Activated T-helper 17 cell treated with anti-CD3 and anti-CD28 coated beads, Interleukin-2, amount 50 U/mL, for 72 hours (primary cell): ENCODE results near the gene MROH9. TPM values are rescaled to one million over a fixed set of nuclear protein-coding genes. Genes with fewer than 3 reads are reported as not detected.
"Not testable (repeated sequence)": the region's sequence is repeated elsewhere in the genome, so short reads cannot be mapped to it uniquely, and the experiment has no call there.

Source experiments
- ATAC-seq: fragments of 150-1000 bp; cut with Tn5 transposase; replicated peaks from 2 replicates; pipeline ENCODE4 v1.10.0; 2021; ENCODE audit warnings: mild to moderate bottlenecking, moderate library complexity
- H3K27ac Mint-ChIP-seq: one replicate; pipeline ENCODE4 v1.8.0; 2022; ENCODE audit warnings: mixed read lengths
- H3K27me3 Mint-ChIP-seq: one replicate; pipeline ENCODE4 v1.8.0; 2022; ENCODE audit warnings: mixed read lengths
- H3K36me3 Mint-ChIP-seq: one replicate; pipeline ENCODE4 v1.8.0; 2022; ENCODE audit warnings: low read depth, mild to moderate bottlenecking, mixed read lengths
- H3K4me1 Mint-ChIP-seq: one replicate; pipeline ENCODE4 v1.8.0; 2022; ENCODE audit warnings: mixed read lengths
- H3K4me3 Mint-ChIP-seq: one replicate; pipeline ENCODE4 v1.8.0; 2022; ENCODE audit warnings: mild to moderate bottlenecking, mixed read lengths
- H3K9me3 Mint-ChIP-seq: one replicate; pipeline ENCODE4 v1.8.0; 2022; ENCODE audit warnings: mixed read lengths
- total RNA-seq, 2 donors: library from RNA; stranded (reverse); gene quantifications; one replicate each; pipeline ENCODE4 v1.2.3, GENCODE V29; 2022

The MROH9 gene, protein sequence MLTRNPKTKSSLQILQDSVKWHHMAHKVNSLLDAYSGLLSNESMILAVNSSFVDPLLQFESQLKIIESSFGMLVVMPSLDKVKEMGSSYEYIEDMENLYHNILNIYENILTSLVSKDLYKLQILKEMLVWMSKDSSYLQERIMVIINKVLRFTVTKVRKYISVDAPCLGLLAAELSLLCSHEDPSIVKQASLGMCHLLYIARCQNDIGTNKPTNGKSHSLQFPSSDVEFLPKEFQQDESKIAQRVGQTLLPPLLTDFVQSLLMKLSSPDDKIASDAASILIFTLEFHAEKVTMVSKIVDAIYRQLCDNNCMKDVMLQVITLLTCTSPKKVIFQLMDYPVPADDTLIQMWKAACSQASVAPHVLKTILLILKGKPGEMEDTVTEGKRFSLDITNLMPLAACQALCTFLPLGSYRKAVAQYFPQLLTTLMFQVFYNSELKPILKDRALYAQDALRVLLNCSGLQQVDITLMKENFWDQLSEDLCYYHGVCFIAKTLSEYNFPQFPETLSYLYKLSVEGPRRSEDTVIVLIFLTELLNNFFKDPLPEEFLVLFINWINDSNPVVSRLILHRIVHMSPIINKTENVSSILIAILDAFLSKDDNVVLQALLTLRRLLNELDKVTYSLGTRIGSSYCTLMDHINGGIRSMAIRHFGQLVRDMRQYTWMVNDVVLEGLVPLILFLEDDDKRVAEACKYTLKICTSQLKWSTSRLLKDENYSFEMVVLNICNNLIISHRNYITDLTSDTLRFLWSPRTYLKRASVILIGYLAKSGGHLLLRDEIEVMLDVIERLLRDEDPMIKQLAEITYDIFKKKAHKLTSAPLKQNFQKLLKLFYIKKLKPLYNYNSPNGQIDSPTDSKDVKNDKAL
- not detected for total RNA-seq

- Mint-ChIP-seq H3K27ac (no peak within 1 kb of the TSS), H3K9me3 (no peaks in the 10 kb centered on the region), H3K4me1 (no peaks in the 10 kb centered on the region), H3K36me3 (no peaks in the 10 kb centered on the region), H3K27me3 (peaks cover 7% of the 10 kb centered on the region), H3K4me3 (no peak within 1 kb of the TSS)
- no peak for ATAC-seq
Observed at GRCh38 chr1:170935231-170935630, at the start of gene MROH9. MROH9 (plus strand) TSS chr1:170935534; CDS start chr1:170945557, 10,023 bp downstream.

GRCh38 chr1:170885551-170885950 lies 49.8 kb upstream of the MROH9 start:
- Mint-ChIP-seq H3K27ac (no peak overlapping the region), H3K4me1 (no peaks in the 10 kb centered on the region), H3K4me3 (no peak overlapping the region), H3K36me3 (no peaks in the 10 kb centered on the region), H3K9me3 (no peaks in the 10 kb centered on the region), H3K27me3 (peaks cover 8% of the 10 kb centered on the region)
- ATAC-seq, result no peak

- Mint-ChIP-seq H3K36me3 (no peaks in the 10 kb centered on the region), H3K9me3 (no peaks in the 10 kb centered on the region), H3K27me3 (peaks cover 11% of the 10 kb centered on the region), H3K27ac (no peak overlapping the region), H3K4me1 (no peaks in the 10 kb centered on the region), H3K4me3 (no peak overlapping the region)
- ATAC-seq, result no peak
Observed at GRCh38 chr1:170886460-170886859, 48.9 kb upstream of the MROH9 start.

DNA sequence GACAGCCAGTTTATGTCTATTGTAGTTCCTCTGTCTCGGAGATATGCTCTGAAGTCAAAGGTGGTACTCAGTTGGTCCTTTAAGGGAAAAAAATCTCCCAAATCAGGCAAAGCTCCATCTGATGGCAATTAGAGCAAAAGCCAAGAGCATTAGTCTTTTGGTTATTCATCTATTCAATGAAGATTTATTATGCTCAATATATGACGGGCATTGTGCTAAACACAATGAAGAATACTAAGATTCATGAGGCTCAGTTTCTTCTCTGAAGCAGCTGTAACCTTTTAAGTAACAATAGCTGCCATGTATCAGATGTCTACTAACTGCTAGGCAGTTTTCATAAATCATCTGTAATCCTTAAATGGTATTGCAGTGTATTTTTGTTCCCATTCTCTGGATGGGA lies 47.6 kb upstream of the MROH9 start:
- Mint-ChIP-seq H3K27ac (no peak overlapping the region), H3K4me1 (no peaks in the 10 kb centered on the region), H3K36me3 (no peaks in the 10 kb centered on the region), H3K9me3 (no peaks in the 10 kb centered on the region), H3K27me3 (peaks cover 13% of the 10 kb centered on the region), H3K4me3 (no peak overlapping the region)
- ATAC-seq, result no peak

GRCh38 chr1:170891872-170892271 lies 43.5 kb upstream of the MROH9 start:
- no peaks in the 10 kb centered on the region for H3K36me3 Mint-ChIP-seq
- peaks cover 21% of the 10 kb centered on the region for H3K27me3 Mint-ChIP-seq
- H3K27ac Mint-ChIP-seq, result no peak overlapping the region
- H3K9me3 Mint-ChIP-seq, result no peaks in the 10 kb centered on the region
- no peak for ATAC-seq
- H3K4me3 Mint-ChIP-seq, result no peak overlapping the region
- no peaks in the 10 kb centered on the region for H3K4me1 Mint-ChIP-seq

DNA sequence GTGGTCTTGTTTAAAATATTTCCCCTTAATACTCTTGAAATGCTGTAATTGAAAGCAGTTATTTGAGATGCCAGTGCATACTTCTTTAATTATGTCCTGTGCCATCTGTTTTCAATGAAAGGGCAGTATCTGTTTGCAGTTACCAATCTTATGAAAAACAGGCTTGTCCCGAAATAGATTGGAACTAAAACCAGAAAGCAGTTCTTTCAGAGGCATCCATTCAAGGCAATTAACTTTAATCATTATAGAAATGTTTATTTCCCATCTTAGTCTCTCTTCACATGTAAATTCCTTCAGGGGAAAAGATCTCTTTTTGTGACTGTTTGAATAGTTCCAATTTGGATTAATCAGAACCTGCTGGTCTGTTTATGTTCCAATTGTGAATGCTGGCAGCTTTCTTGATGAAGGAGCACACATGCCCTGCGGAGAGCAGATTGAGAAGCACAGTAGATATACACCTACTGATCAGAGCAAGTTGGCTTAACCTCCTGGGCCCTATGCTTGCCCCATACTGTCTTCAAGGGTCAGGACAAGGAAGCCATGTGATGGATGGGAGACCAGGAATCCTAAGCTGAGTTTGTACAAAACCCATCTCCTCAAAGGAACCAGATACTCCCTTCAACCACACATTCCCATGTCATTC lies 41.6 kb upstream of the MROH9 start:
- Mint-ChIP-seq H3K27me3 (peaks cover 31% of the 10 kb centered on the region), H3K36me3 (no peaks in the 10 kb centered on the region), H3K9me3 (no peaks in the 10 kb centered on the region), H3K4me1 (no peaks in the 10 kb centered on the region), H3K27ac (no peak overlapping the region), H3K4me3 (no peak overlapping the region)
- no peak for ATAC-seq

DNA sequence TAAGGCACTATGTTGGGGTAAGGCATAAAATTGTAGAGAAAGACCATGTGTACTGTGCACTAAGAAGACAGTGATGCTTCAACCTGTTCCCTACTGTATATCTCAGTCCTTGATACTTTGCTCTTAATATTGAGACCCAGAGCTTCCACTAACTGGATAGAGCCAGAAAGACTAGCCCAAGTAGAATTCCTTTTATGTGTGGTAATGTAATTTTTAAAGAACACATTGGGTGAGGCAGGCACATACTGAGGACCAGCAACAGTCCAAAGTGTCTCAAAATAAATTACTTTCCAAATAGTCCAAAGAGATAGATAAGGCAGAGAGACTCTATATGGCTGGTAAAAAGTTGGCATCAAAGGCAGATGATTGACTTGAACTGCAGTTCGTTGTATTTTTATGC lies 31.4 kb upstream of the MROH9 start:
- Mint-ChIP-seq H3K36me3 (no peaks in the 10 kb centered on the region), H3K4me3 (no peak overlapping the region), H3K4me1 (no peaks in the 10 kb centered on the region), H3K27ac (no peak overlapping the region), H3K27me3 (peaks cover 9% of the 10 kb centered on the region), H3K9me3 (no peaks in the 10 kb centered on the region)
- ATAC-seq, result no peak

DNA sequence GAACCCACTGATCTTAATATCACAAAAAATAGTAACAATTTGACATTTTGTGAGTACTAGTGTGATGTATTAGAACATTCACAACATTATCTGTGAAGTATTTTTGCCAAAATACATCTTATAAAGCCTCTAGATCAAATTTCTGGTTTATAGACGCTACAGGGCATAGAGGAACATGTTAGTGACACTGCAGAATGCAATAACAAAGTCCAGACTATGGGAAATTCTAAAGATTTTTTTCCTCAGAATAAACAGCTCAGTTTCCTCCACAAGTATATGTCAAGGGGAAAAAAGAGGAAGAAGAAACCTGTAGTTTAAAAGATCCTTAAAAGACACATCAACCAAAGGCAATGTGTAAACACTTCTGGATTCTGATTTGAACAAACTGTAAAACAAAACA lies 26.4 kb upstream of the MROH9 start:
- H3K36me3 Mint-ChIP-seq, result no peaks in the 10 kb centered on the region

DNA sequence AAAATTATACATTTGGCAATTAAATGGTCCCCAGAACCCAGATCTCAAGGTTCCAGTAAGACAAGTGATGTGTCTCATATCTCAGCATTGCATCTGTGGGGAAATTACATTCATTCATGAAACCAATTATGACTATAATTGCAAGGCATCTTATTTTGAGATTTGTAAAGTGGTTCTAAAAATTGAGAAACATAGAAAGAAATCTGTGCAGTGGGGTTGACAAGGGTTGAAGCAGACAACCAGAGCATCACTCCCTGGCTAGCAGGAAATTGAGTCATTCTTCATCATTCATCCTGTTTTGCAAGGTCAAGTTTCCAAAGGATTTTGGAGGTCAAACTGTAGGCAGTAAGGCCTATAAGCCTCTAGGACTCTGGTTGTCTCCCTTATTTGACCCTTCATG lies 25.1 kb upstream of the MROH9 start:
- ATAC-seq, result no peak
- peaks cover 2% of the 10 kb centered on the region for H3K27me3 Mint-ChIP-seq
- no peak overlapping the region for H3K4me3 Mint-ChIP-seq
- H3K4me1 Mint-ChIP-seq, result no peaks in the 10 kb centered on the region
- no peak overlapping the region for H3K27ac Mint-ChIP-seq
- H3K36me3 Mint-ChIP-seq, result no peaks in the 10 kb centered on the region
- H3K9me3 Mint-ChIP-seq, result no peaks in the 10 kb centered on the region

More for the DNA sequence above, 26.4 kb upstream of the MROH9 start:
- Mint-ChIP-seq H3K4me1 (no peaks in the 10 kb centered on the region), H3K4me3 (no peak overlapping the region), H3K27me3 (peaks cover 5% of the 10 kb centered on the region), H3K9me3 (no peaks in the 10 kb centered on the region), H3K27ac (no peak overlapping the region)
- no peak for ATAC-seq

DNA sequence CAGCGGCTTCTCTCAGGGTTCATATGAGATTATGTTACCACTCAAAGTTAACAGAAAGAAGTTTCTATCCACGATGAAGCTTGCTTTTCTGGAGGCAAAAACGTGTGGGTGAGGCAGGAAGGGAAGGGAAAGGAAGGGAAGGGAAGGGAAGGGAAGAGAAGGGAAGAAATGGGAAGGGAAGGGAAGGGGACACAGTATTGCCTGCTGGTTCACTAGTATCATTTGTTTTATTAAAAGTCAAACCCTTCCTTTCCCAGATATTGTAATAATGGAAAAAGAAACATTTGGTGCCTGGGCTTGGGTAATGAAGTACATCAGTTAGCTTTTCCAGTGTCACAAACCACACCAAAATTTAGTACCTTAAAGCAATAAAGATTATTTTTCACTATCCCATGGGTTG lies 18.0 kb upstream of the MROH9 start:
- Mint-ChIP-seq H3K27me3 (peaks cover 11% of the 10 kb centered on the region), H3K36me3 (no peaks in the 10 kb centered on the region), H3K27ac (no peak overlapping the region), H3K4me3 (no peak overlapping the region), H3K9me3 (peaks cover 21% of the 10 kb centered on the region), H3K4me1 (no peaks in the 10 kb centered on the region)
- no peak for ATAC-seq

DNA sequence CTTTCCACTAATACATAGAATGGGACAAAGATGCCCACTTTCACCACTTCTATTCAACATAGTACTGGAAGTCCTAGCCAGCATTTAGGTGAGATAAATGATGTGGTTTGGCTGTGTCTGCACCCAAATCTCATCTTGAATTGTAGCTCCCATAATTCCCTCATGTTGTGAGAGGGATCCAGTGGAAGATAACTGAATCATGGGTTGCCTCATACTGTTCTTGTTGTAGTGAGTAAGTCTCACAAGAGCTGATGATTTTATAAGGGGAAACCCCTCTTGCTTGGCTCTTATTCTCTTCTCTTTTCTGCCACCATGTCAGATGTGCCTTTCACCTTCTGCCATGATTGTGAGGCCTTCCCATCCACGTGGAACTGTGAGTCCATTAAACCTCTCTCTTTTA lies 10.7 kb upstream of the MROH9 start:
- H3K4me3 Mint-ChIP-seq, ATAC-seq, H3K36me3 Mint-ChIP-seq: not testable (repeated sequence)

DNA sequence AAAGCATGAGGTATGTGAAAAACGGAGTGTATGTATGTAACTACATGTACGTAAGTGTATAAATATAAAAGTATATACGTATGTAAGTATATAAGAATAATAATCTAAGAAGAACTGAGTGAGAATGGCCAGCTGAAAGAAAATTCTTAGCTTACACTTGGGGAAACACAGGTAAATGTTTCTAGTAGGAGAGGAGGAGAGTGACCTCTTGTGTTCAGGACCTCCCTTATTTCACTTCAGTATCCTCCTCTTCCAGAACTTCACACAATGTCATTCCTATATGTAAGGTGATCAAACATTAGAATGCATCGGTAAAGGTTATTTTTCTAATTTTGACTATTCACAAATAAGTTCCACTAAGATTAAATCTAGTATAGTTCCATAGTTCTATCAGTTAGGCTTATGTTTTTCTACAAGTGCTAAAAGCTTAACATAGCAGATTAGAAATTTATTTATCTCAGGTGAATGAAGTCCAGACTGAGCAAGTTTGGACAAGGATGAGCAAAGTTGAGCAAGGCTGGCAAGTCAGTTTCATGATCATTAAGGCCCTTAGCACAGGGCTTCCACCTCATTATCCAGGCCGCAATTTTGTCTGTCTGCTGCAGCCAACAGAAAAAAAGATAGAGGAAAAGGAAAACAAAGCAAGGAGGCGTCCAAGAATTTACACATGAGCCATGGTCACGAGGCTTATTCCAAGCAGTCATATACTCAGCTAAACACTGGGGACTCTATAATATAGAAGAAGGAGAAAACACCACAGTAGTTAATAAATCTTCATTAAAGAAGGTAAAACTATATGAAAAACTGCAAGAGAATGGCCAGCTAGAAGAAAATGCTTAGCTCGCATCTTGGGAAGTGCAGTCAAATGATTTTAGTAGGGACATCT lies 7.1 kb upstream of the MROH9 start:
- ATAC-seq, result no peak

More for the DNA sequence above, 10.7 kb upstream of the MROH9 start:
- not testable (repeated sequence) for H3K27me3 Mint-ChIP-seq, H3K4me1 Mint-ChIP-seq, H3K27ac Mint-ChIP-seq
- peaks cover 17% of the 10 kb centered on the region for H3K9me3 Mint-ChIP-seq

DNA sequence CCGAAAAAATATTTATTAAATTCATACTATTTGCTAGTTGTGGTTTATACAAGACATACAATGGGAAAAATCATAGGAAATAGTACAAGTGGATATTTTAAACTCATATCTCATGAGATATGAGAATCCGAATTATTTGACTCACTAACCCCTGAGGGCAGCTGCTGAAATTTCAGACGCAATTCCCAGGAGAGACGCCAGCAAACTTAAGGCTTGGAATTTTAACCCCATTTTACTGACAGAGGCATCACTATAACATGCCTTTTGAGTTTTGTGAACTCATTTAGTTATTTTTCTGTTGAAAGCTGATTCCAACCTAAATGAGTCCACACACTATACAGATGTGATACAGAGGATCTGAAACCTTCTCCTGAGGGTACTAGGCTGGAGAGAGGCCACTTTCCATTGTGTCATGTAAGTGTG lies 5.9 kb upstream of the MROH9 start:
- Mint-ChIP-seq H3K4me3 (no peak overlapping the region), H3K27ac (no peak overlapping the region), H3K36me3 (no peaks in the 10 kb centered on the region), H3K9me3 (no peaks in the 10 kb centered on the region), H3K4me1 (peaks cover 5% of the 10 kb centered on the region), H3K27me3 (peaks cover 8% of the 10 kb centered on the region)
- no peak for ATAC-seq

More for the DNA sequence above, 7.1 kb upstream of the MROH9 start:
- no peak overlapping the region for H3K27ac Mint-ChIP-seq
- H3K4me1 Mint-ChIP-seq, result peaks cover 5% of the 10 kb centered on the region
- H3K36me3 Mint-ChIP-seq, result no peaks in the 10 kb centered on the region
- peaks cover 8% of the 10 kb centered on the region for H3K27me3 Mint-ChIP-seq
- no peak overlapping the region for H3K4me3 Mint-ChIP-seq
- no peaks in the 10 kb centered on the region for H3K9me3 Mint-ChIP-seq
